GM19238 (cell line): Measurements from ENCODE around the gene MTUS2.

Source experiments
- DNase-seq: peaks from one replicate; pipeline ENCODE4 v3.0.0; 2011; ENCODE audit warnings: low spot score; ENCODE audit not compliant: insufficient read length

Gene MTUS2

DNA sequence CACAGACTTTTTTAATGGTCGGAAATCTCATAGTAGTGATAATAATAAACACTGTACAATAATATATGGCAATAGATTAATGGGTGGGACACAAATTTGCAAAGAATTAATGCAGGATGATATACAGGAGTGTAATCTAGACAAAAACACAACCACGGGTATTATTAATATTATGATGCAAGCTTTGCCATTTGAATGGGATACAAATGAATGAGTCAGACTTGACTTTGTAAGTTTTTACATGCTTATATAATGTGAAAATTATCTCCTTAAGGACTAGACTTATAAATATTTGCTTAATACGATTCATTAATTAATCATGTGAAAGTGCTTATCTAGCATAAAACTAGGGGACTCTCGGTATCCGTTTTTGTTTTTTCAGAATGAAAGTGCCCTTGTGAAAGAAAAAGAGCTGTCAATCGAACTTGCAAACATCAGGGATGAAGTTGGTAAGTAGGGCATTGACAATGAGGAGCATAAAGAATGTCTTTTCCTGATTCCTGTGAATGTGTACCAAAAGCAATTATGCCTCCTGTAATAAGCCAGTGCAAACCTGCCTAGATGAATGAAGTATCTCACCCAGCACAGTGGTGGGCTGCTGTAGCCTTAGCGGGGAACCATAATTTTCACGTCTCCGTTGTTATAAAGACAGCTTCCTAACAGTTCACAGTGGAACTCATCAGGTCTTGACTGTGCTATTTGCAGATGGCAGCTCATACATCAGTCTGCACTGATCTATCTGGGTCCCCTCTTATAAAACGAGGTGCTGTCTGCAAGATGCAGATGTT, 619.7 kb downstream of the MTUS2 start:
- DNase-seq = no peak

DNA sequence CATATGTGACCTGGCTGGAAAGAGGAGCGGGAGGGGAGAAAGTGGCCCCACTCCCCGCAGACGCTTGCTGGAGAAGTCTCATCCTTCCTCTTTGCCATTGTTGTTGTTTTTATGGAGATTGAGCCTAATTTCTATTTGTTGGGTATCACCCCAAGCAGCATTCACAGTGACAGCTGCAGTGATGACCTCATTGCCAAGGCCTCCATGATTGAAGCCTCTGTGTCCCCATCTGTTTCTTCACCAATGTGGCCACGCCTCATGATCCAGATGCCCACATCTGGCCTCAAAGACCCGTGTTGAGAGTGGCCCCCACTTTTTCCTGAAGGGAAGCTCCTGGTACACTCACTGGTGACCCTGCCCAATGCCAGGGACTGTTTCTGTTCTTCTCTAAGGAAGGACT, 621.2 kb downstream of the MTUS2 start:
- no peak for DNase-seq

DNA sequence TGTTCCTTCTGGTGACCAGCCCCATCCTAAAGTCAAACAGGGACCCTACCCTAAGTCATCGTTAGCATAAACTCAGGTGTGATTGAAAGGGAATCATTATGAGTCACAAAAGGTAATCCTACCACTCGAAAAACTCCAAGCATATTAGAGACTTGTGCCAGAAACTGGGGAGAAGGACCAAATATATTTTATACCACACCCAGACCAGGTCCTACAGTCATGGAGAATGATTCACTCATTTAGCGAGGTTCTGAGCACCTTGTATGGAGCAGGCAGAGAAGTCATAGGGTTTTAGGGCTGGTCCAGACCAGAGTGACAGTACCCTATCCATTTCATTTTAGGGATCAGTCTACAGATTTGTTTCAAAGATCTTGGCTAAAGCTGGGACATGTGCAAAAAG, 625.9 kb downstream of the MTUS2 start:
- DNase-seq = no peak

DNA sequence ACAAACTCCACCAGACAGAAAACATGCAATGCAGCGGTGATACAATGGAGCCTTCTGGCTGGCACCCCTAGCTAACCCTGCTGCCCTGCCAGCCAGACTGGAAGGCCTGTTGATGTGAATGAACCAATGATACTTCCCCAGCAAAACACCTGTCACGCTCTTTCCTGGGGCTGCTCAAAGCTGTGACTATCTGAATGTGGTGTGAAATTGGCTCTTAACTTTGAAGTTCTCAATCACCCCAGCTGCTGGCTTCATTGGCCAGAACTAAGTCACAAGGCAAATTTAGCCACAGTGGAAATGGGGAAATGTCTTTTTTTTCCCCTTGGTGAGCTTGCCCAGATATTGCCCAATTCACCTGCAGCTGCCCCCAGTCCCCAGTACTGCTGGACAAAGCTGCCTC, 628.0 kb downstream of the MTUS2 start:
- no peak for DNase-seq

DNA sequence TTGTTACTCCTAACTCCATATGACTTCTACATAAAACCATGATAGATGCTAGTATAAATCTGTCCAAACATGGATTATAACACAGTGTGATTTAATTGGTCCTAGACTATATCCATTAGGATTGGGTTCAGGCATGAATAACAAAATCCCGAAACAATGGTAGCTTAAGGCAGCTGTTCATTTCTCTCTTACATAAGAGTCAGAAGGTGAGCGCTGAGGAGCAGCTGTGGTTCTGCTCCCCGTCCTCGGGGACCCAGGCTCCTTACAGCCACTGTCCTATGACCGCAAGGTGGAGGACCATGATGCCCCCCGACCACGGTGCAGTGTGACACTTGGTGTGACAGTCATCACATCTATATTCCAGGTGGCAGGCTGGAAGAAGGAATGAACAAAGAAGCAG, 629.6 kb downstream of the MTUS2 start:
- DNase-seq = no peak

DNA sequence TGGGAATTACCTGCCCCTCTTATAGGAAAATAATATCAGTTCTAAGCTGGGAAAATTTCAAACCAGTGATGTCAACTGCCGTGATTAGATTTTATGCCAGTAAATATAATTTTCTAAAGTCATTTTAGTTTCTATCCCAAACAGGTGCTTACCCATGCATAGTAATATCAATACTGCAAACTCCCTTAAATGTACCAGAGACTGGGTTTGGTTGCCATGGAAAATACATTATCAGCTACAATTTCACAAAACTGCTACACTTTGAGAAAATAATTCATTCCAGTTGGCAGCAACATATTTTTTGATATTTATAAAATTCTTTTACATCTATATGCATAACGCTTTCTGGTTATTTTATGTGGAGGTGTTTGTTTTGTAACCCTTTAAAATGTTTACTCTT, 631.8 kb downstream of the MTUS2 start:
- no peak for DNase-seq

DNA sequence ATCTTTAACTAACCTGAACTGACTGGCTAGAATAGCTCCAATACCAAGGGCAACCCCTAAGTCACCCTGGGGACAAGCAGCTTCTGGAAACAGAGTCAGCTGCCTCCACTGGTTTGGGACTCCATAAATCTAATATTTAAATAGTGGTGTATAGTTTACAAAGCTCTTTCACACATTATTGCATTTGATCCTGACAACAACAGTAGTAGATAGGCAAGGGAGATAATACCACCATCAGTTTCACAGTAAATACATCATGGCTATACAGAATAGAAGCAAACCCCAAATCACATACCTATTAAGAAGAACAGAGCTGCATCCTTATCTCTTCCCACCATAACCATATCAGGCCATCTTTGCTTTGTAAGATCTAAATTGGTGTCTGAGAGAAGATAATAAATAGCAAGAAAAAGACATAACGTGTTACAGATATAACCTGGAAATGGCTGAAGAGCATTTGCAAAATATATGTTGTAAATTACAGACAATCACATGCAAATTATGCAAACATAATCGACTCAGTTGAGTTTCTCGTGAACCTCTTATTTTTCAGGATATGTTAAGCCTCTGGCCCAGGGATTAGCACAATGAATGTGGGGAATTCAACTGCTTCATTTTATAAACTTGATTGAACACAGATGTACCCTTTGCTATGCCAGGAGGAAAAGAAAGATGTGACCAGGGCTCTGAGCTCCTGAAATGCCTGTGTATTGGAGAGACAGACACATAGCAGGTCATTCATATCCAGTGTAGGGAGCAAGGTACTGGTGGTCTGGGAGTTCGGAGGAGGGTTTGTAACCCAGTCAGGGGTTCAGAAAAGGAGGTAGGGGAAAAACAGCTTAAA, 632.9 kb downstream of the MTUS2 start:
- no peak for DNase-seq

DNA sequence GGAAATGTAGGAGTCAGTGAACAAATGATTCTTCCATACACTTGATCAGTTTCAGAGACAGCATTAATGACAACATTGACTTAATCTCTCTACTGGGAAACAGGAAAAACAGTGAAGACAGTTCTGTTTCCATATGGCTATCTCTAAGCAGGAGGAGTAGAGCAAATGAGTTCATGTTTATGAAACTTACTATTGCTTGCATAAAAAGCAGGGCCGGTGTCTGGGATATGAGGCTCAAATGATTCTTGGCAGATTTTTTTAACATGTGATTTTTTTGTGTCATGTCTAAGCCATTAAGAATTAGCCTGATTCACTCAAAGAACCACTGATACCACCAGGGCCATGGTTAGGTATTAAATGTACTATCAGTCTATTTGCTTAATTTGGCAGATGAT, 633.5 kb downstream of the MTUS2 start:
- DNase-seq = no peak

DNA sequence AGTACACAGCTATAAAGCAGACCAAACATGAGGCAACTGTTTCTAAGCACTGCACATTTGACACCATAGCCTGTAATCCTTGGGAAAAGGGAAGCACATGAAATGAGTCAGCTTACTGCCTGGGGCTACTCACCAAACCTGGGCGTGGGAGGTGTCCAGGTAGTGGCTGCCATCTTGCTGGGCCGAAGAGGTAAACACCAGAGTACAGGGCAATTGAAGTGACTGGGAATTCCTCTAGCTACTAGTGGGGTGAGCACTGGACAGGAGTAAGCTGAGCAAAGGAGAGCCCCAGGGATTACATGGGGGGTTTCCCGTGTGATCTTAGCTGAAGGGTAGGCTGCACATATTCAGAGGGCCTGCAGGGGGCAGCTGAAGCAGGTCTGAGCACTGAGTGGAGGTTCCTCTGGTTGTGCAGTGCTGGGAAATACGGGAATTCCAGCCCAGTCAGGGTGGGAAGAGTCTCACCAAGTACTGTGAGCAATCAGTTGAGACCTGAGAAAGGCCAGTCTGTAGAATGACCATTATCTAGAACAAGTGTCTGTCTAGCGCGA, 634.9 kb downstream of the MTUS2 start:
- peak; percentile 12 for DNase-seq

DNA sequence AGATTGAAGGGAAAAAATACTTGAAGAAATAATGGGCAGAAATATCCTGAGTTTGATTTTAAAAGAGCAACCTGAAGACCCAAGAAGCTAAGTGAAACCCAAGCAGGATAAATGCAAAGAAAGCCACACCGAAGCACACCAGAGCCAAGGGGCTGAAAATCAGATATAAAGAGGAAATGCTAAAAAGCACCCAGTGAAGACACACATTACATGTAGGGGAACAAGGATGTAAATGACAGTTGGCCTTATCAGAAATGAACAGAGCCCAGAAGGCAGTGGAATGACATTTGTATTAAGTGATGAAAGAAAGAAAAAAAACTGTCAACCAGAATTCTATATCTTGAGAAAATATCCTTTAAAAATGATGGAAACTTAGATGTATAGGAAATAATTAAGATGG, 636.3 kb downstream of the MTUS2 start:
- DNase-seq = no peak

DNA sequence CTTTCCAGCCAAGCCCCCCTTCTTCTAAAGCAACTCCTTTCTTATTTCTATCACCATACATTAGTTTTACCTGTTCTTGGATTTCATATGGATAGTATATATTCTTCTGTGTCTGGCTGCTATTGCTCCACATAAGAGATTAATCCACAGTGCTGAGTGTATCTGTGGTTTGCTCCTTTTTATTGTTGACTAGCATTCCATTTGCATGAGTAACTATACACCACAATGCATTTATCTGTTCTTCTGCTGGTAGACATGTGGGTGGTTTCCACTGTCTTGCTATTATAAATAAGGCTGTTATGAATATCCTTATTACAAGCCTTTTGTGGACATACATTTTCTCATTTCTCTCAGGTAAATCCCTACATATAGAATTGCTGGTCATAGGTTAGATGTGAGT, 637.2 kb downstream of the MTUS2 start:
- no peak for DNase-seq

DNA sequence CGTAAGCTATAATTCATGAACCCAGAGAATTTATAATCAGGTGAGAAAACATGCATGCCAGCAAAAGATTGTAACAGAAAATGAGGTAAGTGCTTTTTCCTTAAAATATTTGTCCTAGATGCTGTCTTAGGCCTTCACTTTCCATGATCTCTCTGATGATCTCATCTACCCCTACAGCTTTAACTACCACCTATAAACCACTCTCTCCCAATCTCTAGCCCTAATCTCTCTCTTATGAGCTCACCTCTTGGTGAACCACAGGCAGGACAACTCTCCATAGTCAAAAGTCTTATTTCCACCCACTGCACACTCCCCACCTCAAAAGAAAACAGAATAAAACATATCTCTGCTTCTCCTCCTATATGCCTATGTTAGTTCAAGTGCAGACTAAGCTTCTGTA, 638.3 kb downstream of the MTUS2 start:
- no peak for DNase-seq

DNA sequence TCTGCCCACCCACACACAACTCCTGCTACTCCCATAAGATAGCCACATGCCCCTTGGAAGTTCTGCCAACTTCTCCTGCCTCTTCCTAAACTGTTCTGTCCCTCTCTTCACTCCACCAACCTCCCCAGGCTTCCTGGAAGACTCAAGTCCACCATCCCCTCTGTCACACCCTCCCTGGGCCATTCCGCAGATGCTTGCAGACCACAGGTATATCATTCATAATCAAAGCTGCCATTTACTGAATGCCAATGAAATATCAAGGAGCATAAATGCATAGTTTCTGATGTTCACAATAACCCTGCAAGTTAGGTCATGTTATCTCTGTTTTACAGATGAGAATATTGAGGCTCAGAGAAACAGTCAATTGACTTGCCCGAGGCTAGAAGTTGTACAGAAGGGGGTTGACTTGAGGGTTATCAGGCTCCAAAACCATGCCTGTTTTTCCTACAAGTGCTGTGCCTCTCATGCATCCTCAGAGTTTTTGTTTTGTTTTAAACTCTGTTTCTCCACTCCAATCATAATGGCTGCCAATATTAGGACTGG, 639.7 kb downstream of the MTUS2 start:
- no peak for DNase-seq

DNA sequence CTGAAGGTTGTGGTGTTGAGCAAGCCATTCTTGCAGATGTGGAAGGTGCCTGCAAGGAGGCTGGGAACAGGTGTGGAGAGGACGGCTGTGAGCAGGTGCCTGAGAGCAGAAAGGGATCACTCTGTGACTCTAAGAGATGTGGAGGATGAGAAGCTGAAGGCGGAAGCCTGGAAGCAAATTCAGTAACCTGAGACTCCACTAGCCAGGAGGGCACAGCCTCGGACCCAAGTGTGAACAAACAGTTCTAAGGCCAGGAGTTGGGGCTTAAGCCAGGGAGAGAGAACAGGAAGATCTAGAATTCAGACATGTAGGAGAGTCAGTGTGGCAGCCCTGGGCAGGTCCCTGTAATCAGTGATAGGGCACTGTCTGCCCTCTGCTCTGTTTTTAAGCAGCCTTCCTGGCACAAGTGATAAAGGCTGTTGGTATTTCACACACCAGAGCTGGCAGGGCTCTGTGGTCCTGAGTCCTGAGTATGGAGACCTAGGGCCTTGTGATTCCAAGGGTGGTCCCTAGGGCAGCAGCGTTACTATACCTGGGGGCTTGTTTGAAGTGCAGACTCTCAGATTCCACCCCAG, 644.1 kb downstream of the MTUS2 start:
- no peak for DNase-seq

DNA sequence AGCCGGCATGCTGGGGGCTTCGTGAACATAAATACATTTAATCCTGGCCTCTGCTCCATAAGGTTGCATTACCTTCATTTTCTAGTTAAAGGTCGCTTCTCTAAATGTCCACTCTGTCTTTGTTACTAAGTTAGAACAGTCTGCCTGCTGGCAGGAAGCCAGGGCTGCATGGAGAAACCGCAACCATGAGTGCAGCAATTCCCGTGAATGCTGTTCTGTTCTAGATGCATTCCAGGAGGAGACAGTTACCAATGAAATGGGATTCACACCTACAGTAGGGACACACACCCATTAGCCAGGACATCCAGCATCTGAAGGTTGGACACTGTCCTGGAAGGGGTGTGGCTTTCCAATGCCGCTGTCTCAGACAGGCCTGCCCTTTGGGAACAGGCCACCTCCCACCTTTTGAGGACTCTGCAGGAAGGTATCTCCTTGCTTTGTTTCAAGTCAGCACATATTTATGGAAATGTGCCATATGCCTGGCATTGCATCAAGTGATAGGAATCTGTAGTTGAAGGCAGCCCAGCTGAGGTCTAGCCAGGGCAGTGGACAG, 645.7 kb downstream of the MTUS2 start:
- no peak for DNase-seq

DNA sequence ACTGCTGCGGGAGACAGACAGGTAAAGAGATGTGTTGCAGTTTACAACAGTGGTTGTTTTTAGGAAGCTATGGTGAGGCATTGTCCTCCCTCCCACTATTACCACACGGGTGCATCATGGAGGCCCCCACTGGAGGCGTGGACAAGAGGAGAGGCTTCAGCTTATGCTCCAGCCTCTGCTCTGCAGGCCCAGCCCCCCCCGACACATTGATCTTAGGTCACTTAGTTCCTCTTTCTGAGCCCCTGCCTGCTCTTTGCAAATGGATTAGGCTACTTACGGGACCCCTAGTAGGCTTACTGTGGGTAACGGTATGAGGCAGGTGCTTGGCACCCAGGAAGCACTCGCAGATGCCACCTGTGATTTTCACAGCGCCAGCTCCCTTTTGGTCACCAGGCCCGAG, 651.4 kb downstream of the MTUS2 start:
- DNase-seq = no peak

DNA sequence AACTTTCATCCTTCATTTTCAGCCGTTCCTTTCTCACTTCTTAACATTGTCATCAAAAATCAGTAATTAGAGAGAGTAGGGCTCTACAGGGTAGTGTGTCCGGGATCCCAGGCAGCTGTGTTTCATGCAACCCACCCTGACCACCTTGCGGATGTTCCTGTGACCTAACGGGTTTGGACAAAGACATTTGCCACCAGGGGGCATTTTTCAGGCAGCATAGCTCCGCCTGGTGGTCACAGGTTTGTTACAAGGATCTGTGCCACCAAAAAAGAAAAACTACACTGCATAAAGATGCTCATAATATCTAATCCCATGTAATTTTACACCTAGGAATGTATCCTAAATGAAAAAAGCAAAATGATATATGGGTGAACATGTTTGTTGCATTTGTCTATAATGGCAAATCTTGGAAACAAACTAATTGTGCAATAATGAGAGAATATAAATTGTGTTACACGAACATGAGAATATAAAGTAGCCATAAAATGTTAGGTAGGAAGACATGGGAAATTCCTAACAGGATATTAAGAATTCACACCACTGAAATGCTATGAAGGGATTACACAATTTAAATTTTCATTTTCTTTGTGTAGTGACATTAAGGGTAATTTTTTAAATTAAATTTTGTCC, 652.3 kb downstream of the MTUS2 start:
- DNase-seq = peak; percentile 41

DNA sequence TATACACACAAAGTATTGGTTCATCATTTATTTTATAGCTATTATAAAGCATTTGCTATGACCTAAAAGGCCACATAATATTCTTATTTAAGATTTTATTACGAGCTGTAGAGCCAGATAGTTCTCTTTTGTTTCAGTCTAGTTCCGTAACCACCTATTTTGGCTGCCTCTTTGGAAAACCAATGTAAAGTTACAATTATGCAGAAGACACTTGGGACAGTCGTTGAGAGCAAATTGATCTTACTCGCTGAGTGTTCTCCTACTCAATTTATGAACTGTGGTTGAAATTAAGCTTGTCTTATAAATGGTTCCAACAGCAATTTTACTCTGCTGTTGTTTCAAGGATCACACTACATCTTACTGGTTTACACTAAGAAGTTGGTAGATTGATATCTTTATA, 653.0 kb downstream of the MTUS2 start:
- DNase-seq = no peak

DNA sequence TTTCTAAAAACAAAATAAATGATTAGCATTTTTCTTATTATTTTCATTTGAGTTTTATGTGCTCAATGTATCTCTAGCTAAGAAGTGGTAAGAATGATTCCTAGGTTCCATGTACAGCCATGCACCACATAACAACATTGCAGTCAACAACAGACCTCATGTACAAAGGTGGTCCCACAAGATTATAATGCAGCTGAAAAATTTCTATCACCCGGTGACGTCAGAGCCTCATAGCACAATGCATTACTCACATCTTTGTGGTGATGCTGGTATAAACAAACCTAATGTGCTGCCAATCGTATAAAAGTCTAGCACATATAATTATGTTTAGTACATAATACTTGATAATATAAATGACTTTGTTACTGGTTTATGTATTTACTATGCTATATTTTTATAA, 654.9 kb downstream of the MTUS2 start:
- no peak for DNase-seq

DNA sequence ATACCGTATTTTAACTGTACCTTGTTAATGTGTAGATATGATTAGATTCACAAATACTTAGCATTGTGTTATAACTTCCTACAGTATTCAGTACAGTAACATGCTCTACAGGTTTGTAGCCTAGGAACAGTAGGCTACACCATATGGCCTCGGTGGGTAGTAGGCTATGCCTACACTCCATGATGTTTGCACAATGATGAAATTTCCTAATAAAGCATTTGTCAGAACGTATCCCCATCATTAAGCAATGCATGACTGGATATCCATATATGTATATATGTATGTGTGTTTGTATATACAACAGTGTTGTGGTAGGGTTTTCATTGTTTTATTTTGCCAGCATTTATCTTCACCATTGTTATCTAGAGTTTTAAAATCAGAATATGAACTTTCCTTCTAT, 655.9 kb downstream of the MTUS2 start:
- DNase-seq = no peak
